NCI-H748 (cell line): Measurements from ENCODE around the gene ME1.
A peak's percentile ranks its signal among the peaks of the same experiment; 100 is the strongest.
"Not testable (repeated sequence)": the region's sequence is repeated elsewhere in the genome, so short reads cannot be mapped to it uniquely, and the experiment has no call there.

Experiments used
- DNase-seq: peaks from one replicate; lab custom pipeline; 2025; ENCODE audit not compliant: unreplicated experiment; lab: John Stamatoyannopoulos, UW

ME1 gene

DNA sequence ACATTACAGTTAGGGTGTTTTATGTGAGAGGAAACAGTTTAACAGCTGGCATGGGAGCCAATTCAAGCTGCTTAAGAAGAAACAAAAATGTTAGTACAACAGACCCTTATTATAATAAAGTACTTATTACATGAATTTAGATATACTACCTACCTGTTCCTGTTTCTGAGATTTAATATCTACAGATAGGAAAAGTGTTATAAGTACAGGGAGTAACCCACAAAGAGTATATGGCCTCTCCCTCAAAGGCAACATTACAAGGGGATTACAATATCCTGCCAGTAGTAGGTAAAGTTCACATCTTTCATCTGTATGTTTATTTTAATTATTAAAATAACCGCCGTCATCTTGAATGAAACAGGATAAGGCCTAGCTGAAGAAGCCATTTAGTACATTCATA, 1.8 kb upstream of the ME1 start:
- DNase-seq, result no peak

DNA sequence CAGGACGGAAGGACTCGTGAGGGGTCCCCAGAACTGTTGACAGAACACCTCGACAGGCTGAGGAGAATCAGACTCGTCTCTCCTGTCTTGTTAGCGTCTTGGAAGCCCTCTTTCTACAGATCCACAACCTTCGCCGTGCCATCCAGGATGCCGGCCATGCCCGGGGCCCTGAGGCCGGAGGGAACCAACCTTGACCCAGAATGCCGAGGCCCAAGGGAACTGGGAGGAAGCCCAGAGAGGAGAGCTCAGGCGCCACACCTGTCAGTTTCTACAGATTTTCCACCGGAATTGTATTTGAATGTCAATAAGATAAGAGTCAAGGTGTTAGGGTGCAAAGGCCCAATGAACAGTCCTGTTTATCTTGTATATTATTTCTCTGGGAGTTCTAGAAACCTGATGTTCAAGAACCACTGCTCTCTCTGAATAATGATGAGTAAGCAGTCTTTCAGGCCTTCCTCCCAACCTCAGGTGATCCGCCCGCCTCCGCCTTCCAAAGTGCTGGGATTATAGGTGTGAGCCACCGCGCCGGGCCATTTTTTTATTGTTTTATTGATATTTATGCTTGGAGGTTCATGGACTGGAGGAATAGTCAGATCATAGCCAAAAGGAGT, 799 bp upstream of the ME1 start:
- DNase-seq, result no peak

DNA sequence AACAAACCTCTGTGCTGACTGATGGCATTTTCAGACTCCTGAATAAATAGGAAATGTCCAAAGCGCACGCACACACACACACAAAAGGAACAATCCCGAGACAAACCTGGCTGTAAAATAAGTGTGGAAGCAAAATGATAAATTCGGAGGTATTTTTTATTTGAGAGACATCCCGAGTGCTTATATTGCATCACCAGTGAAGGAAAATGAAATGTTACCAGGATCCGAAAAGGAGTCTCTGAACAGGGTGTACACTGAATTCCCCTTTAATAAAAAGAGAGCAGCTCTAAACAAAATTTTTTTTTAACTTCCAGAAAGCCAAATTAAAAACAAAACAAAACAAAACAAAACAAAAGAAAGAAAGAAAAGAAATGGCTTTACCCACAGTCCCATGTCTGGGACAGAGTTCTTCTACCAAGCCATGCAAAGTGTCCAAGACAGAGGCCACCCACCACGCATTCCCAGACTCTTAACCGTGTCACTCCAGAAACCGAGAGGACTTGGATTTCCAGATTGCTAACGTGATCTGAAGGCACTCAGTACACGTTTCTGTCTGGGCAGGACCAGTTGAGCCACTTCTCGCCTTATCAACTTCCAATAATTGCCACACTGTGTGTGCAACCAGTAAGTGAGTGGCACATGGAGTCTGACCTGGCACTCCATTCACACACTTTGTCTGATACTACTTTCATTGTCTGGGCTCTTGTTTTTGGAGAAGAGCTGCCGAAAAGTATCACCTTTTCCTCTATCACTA, 817 bp downstream of the ME1 start:
- peak; percentile 57 for DNase-seq

DNA sequence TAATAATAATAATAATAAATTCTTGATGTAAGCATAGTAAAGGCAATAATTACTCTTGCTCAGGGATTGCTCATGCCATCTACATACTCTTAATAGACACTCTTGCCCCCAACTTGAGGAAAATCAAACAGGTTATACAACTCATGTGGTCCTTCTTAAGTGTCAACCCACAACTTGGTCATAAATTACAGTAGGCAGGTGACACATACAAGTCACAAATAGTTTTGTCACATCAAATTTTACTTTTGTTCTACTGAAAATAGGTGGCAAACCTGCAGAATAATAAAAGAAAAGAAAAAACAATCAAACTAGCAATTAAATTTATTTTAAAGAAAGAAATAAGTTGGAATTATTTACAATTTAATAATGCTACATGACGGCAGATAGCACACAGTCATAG, 1.6 kb downstream of the ME1 start:
- DNase-seq, result no peak

DNA sequence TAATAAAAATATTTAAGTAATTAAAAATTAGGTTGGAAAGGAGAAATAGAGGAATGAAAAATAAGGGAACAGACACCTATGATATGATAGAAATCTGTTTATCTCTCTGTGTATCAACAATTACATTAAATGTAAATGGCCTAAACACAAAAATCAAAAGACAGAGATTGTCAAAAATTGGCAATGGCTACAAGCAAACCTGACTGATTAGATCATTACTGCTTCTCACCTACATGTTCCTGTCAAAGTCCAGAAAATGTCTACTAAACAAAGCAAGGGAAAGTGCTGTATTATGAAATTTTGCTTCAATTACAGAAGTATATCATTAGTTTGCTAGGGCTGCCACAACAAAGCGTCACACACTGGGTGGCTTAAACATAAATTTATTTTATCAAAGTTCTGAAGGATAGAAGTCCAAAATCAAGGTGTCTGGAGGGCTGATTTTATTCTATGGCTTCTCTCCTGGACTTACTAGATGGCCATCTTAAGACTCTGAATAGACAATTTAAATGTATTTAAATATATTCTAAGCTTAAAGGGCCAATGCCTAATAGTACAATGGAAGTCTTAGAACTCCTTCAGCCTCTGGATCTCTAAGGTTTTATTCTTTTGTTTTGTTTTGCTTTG, 6.3 kb downstream of the ME1 start:
- DNase-seq, result no peak

DNA sequence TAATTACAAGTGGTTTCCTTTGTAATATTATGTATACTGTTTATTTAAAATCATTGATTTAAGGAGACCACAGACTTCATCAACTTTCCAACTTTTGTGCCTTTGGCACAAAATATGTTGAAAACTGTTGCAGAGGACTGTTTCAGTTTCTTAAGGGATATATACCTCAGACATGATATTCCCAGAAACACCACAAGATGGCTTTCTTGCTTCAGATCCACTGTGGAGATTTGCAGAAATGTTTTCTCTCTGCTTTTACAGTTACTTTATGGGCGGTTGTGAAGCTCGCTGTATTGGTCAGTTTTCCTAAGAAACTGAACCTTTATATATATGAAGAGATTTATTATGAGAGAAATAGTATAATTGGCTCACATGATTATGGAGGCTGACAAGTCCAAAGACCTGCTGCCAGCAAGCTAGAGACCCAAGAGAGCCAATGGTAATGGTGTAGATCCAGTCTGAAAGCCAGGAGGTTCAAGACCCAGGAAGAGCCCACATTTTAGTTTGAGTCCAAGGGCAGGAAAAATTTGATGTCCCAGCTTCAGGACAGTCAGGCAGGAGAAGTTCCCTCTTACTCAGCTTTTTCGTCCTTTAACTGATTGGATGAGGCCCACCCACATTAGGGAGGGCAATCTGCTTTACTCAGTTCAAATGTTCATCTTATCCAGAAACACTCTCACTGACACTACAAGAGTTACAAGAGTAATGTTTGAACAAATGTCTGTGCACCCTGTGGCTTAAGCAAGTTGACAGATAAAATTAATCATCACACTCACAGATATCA, 12.8 kb downstream of the ME1 start:
- peak; percentile 51 for DNase-seq

DNA sequence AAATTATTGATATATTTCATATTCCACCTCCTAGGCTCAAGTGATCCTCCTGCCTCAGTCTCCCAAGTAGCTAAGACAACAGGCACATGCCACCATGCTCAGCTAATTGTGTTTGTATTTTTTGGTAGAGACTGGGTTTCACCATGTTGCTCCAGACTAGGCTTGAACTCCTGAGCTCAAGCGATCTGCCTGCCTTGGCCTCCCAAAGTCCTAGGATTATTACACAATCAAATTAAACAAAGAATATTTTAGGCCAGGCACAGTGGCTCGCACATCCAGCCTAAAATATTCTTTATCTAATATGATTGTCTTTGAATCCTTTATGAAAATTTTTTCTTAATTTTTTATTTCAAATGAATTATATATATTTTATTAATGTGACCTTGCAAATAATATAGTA, 17.8 kb downstream of the ME1 start:
- DNase-seq, result no peak

DNA sequence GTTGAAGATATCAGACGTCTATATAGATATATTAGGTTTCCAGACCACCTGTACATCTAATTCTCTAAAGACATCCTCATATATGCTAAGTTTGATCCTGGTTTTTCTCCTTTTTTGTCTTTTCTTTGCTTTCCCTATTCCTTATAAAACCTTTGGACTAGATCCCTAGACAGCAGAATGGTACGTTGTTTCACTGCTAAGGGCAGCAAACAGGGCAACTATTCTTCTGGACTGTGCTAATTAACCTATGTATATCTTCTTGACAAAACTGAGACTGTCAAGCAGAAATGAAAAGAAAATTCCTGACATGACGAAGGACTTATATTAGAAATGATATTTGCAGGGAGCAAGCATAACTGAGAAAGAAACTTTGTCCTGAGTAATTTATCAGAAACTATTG, 19.1 kb downstream of the ME1 start:
- DNase-seq, result no peak

DNA sequence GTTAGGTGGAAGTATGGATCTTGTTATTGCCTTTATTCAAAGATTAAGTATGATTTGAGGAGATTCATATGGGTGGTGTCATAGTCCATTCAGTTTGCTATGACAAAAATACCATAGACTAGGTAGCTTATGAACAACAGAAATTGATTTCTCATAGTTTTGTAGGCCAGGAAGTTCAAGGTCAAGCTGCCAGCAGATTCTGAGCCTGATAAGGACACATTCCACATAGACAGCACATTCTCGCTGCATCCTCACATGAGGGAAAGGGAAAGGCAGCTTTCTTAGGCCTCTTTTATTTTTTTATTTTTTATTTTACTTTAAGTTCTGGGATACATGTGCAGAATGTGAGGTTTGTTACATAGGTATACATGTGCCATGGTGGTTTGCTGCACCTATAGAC, 27.7 kb downstream of the ME1 start:
- no peak for DNase-seq

DNA sequence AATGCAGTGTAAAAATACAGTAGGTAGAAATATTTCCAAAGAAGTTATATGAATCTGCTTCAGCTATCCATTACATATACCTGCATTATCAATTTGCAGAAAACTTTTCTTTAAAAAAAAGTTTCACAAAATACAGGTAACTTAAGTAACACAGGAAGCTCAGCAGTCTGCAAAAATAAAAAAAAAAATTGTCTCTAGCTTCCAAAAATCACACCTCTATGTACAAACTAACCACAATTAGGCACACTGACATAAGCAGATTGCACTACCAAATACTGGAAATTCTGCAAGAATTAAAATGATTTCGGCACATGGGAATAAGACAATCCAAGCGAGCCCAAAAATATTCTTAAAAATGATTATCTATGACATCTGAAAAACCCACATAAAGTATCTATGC, 41.2 kb downstream of the ME1 start:
- no peak for DNase-seq

DNA sequence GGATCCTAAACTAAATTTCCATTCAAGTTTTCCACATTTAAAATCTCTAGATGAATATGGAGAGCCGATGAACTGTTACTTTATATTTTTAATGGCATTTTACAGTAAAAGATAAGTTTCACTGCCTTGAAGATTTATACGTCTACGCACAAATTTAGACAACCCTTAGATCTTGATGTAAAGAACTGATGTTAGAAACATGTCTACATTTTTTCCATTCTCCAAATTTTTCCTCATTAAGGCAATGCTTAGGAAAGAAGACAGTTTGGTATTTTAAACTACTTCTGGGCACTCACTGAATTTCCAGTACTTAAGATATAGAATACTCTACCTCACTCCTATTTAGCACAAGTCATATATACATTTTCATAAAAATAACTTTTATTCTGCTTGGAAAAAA, 45.4 kb downstream of the ME1 start:
- DNase-seq, result no peak

DNA sequence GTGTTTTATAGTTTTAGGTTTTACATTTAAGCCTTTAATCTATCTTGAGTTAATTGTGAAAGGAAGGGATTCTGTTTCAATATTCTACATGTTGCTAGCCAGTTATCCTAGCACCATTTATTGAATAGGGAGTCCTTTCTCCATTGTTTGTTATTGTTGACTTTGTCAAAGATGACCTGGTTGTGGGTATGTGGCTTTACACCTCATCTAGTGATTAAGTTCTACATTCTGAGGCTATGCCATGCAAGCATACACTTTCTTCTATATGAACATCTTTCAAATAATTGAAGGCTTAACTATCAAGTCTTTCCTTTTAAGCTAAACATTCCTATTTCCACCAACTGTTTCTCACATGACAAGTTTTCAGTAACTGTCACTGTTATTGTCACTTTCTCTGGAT, 46.1 kb downstream of the ME1 start:
- DNase-seq, result no peak

DNA sequence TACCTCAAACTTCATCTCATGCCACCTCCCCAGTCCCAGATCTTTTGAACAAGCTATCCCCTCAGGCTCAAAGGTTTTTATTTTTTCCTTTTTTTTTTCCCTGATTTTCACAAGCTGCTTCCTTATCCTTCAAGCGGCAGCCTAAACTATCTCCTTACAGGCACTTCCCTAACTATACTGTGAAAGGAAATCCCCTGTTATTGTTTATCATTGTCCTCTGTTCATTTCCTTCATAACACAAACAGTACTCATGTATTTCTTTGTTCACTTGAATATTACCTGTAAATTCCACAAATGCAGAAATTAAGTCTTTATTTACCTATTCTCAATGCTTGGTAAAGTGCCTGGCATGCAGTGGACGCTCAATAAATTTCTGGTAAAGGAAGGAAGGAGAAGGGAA, 48.9 kb downstream of the ME1 start:
- no peak for DNase-seq

DNA sequence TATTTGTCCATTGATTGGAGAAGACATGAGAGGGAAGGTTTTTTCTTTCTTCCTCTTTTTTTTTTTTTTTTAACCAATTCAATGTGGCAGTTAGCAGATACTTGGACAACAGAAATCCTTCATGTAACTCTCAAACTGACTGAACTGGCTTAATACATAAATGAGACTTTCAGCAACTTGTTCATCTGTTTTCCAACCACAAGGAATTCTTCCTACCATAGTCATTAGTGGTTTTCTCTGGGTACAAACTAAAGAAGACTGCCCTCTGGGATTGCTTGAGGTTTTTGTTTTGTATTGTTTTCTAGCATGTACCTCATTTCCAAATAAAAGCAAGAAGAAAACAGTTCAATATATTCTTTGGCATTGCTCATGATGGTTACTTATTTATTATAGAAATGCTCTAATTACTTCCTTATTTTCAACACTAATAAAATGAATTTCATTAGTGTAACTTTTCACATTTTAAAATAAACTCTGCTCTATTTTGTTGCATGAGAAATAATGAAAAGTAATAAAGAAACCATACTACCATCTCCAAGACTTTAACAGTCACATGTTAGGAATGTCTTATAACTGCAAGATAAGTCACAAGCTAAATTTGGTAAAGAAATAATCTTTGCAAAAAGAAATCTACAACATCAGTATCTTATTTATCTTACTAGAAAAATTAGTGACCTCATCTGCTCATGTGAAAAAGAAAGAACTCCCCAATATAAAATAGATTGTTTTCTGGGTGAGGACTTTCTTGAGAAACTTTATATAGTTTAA, 52.0 kb downstream of the ME1 start:
- no peak for DNase-seq

DNA sequence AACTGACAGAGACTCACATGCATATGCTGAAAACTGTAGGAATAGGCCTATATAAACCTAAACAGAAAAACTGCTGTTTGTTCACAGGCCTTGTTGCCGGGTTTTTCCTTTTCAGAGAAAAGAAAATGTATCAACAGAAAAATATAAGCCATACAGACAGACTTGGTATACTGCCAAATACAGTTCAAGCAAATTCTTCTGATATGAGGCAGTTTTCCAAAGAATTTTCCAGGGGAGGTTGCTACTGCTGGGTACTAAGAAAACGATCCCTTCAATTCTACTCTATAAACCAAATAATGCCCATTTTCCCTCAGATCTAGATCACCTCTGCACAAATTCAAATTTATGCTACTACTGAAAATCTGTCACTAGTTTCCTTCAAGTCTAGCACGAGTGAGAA, 59.4 kb downstream of the ME1 start:
- DNase-seq, result no peak

DNA sequence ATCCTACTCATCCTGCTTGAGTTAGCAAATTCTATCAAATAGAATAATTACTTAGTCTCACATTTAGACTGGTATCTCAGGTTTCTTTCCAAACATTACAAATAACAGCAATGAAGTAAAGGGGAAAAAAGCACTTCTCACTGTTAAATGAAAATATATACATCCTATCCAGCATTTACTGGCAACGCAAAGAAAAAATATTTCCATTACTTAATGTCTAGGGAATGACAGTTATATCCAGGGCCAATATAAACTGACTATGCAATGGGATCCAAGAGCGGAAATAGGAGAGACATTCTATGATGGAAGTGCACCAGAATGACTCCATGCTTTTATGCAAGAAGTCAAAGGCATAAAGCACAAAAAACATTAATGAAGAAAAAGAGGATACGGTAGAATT, 60.3 kb downstream of the ME1 start:
- no peak for DNase-seq

DNA sequence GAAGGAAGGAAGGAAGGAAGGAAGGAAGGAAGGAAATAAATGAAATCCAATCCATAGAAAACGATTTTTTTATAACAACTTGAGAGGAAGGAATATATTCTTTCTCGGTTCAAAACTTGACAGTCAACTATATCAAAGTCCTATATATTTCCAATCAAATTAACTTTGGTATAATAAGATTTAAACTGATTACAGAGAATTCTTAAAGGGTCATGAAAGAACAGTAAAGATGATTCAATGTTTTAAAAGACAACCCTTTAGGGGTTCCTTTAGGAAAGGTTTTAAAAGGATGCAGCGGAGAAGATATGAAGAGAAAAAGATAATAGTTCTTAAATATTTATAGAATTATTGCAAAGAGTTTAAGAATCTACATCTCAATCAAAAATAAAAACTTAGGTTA, 61.2 kb downstream of the ME1 start:
- no peak for DNase-seq

DNA sequence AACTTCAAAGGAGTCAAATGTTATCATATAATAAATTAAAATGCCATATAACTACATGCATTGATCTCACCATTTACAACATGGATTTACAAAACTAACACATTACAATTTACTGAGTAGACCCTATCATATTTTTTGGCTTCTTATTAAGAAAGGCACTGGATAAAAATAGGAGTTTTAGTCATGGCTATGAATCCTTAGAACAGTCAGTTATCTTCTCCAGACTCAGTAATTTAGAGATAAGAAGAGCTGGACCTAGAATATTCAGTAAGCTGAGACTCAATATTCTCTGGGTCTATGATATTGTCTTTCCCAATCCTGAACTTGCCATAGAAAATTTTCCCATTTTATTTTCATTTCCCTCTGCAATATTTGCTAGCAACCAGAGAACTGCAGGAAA, 62.3 kb downstream of the ME1 start:
- no peak for DNase-seq

DNA sequence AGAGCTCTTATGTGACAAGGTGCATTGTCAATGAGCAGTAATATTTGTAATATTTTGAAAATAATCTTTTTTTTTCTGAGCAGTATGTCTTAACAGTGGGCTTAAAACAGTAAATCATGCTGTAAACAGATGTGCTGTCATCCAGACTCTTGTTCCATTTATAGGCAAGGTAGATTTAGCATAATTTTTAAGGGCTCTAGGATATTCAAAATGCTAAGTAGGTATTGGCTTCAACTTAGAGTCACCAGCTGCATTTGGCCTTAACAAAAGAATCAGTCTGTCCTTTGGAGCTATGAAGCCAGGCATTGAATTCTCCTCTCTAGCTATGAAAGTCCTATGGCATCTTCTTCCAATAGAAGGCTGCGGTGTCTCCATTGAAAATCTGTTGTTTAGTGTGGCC, 63.7 kb downstream of the ME1 start:
- DNase-seq, result no peak

DNA sequence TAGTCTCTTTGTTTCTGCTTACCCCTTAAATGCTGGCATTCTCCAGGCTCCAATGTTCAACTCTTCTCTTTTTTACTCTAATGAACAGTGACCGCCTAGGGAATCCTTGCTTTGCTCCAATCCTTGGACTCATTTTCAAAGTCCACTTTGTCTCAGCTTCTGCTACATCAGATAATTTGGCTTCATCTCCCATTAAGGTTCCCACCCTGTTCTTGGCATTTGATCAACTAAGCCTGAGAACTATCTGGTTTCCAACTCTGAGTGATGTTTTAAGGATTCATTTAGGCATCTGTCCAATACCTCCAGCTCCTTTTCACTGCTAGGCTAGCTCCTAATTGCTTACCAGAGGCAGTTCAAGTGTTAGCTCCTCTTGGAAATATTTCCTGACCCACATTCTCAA, 64.9 kb downstream of the ME1 start:
- DNase-seq, result no peak

DNA sequence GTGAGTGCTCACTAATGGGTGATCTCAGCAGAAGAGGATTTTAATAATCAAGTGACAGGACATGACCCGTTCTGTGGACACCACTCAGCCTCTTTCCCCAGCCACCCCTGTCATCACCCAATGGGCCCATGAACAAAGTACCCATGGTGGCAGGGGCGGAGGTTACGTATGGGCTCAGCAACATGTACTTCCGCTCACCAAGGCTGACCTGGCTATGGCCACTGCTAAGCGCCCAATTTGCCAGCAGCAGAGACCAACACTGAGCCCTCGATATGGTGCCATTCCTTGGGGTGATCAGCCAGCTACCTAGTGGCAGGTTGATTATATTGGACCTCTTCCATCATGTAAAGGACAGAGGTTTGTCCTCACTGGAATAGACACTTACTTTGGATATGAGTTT, 68.5 kb downstream of the ME1 start:
- DNase-seq, result not testable (repeated sequence)
